ENCODE results near the gene HOXA10.

Gene HOXA10

DNA sequence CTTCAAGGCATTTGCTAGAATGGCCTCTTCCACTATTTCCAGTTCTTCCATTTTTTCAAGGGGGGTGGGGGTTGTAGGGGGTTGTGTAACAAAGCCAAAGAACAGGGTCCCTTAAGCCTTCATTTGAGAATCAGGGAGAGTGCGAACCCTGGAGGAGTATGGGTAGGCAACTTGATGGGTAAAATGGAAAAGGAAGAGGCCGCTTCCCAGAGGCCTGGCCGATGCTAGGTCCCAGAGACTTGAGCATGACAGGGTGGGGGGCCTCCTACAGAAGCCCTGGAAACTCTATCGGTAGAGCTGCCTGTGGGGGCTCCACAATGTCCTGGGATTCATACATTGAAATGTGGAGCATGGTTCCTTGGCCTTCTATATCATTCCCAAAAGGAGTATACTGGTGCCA, 34.9 kb upstream of the HOXA10 start:
- no peak overlapping the region for H3K27ac Mint-ChIP-seq
- no peaks in the 10 kb centered on the region for H3K9me3 Mint-ChIP-seq
- no peak overlapping the region for H3K4me3 Mint-ChIP-seq
- H3K4me1 Mint-ChIP-seq: peaks cover 28% of the 10 kb centered on the region
- DNase-seq (ENCODE audit: low spot score in 2 of 2): no peak
- no peaks in the 10 kb centered on the region for H3K36me3 Mint-ChIP-seq
- ATAC-seq: no peak

DNA sequence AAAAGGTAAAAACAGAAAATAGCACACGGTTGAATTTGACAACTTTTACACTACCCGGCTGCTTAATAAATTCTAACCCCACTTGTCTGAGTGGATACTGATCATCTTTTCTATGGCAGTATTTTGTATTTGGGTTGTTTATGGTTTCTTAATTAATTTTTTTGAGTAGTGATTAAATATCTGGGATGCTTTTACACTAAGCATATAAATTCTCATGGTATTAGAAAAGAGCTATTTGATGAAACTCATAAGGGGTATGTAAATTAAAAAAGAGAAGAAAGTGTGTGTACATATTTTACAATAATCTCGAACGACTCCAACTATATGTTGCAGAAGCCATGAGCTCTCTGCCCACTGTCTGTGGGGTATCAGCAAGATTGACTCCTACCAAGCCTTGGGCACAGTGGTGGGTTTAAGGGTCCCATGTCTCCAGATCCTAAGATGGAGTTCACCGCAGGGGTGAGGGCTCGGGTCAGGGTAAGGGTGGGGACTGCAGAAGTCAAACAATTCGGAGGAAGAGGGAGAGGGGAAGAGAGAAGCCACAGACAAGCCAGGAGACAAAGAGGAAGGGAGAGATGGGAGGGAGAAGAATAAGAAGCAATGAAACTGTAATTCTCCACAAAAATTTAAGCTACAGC, 33.3 kb upstream of the HOXA10 start:
- ATAC-seq (no peak), DNase-seq (ENCODE audit: low spot score in 2 of 2) (no peak)

GRCh38 chr7:27205325-27206280, 31.5 kb upstream of the HOXA10 start:
- Mint-ChIP-seq H3K27ac (no peak overlapping the region), H3K9me3 (no peaks in the 10 kb centered on the region), H3K4me1 (peaks cover 47% of the 10 kb centered on the region), H3K36me3 (no peaks in the 10 kb centered on the region), H3K4me3 (peak overlapping the region; percentile 56)
- DNase-seq (ENCODE audit: low spot score in 2 of 2) (no peak), ATAC-seq (no peak)

More for the DNA sequence above, 33.3 kb upstream of the HOXA10 start:
- Mint-ChIP-seq H3K4me3 (no peak overlapping the region), H3K36me3 (no peaks in the 10 kb centered on the region), H3K4me1 (peaks cover 31% of the 10 kb centered on the region), H3K27ac (no peak overlapping the region), H3K9me3 (no peaks in the 10 kb centered on the region)

DNA sequence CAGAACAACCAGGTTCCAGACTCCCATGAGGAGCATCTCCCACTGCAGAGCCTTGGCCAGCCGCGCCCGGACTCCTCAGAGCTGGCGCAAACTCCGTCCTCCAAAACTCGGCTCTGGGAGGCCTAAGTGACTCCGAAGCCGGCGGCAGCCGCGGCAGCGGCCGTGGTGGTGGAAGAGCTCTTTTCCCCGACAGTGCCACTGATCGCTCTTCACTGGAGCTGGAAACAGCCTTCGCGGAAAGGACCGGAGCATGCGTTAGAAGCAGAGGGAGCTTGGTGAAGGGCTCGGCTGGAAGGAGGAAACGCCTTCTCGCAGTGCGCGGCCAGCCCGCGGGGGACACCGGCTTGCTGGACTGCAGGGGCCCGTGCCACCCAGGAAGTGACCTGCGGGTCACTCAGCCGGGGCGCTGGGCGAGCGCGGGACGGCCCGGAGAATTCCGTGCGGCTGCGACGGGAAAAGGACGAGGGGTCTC, 30.8 kb upstream of the HOXA10 start:
- Mint-ChIP-seq H3K9me3 (no peaks in the 10 kb centered on the region), H3K4me1 (peaks cover 46% of the 10 kb centered on the region), H3K4me3 (peak overlapping the region; percentile 56), H3K36me3 (no peaks in the 10 kb centered on the region), H3K27ac (no peak overlapping the region)
- ATAC-seq (no peak), DNase-seq (ENCODE audit: low spot score in 2 of 2) (no peak)

GRCh38 chr7:27203964-27204594, 30.0 kb upstream of the HOXA10 start:
- no peak for DNase-seq (ENCODE audit: low spot score in 2 of 2)
- no peaks in the 10 kb centered on the region for H3K9me3 Mint-ChIP-seq
- no peaks in the 10 kb centered on the region for H3K36me3 Mint-ChIP-seq
- H3K27ac Mint-ChIP-seq: no peak overlapping the region
- no peak for ATAC-seq
- no peak overlapping the region for H3K4me3 Mint-ChIP-seq
- peaks cover 47% of the 10 kb centered on the region for H3K4me1 Mint-ChIP-seq

DNA sequence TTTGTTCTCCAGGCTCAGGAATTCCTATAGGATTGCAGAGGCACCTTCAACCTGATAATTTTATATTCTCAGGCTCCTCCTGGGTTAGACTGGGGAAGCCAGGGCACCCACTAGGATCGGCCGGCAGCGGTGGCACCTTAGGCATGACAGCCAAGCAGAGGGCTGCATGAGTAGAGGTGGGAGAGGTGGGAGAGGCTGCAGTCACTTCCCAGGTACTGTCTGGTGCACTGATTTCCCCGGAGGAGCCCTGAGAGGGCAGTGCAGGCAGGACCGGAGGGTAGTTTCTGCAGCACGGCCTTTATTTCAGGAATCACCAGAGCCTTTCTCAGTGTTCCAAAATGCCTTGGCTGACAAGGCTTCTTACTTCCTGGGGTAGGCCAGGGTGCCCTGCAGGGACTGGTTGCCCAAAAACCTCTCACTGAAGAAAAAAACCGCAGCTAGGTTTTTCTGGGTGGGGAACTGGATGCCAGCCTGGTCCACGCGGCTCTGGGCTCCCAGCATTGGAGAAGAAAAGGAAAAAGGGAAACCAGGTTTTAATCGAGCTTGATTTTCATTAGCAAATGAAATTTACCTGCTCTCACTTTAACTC, 29.3 kb upstream of the HOXA10 start:
- H3K9me3 Mint-ChIP-seq: no peaks in the 10 kb centered on the region
- ATAC-seq: no peak

DNA sequence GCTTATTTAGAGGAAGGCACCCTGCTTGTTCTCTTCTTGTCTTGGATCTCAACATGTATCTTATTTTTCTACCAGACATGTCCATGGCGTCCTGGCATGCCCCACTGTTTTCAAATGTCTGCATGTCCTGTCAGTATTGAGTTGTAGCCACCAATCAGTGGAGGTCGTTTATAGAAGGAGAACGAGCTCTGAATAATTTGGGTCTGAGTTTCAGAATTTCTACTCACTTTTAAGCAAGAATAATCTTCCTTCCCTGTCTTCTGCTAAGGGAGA, 28.7 kb upstream of the HOXA10 start:
- ATAC-seq (no peak), DNase-seq (ENCODE audit: low spot score in 2 of 2) (no peak)
- Mint-ChIP-seq H3K4me1 (peaks cover 59% of the 10 kb centered on the region), H3K27ac (no peak overlapping the region), H3K4me3 (peak overlapping the region; percentile 72), H3K9me3 (no peaks in the 10 kb centered on the region), H3K36me3 (no peaks in the 10 kb centered on the region)

More for the DNA sequence above, 29.3 kb upstream of the HOXA10 start:
- Mint-ChIP-seq H3K36me3 (no peaks in the 10 kb centered on the region), H3K4me3 (no peak overlapping the region), H3K4me1 (peaks cover 53% of the 10 kb centered on the region), H3K27ac (no peak overlapping the region)
- no peak for DNase-seq (ENCODE audit: low spot score in 2 of 2)

DNA sequence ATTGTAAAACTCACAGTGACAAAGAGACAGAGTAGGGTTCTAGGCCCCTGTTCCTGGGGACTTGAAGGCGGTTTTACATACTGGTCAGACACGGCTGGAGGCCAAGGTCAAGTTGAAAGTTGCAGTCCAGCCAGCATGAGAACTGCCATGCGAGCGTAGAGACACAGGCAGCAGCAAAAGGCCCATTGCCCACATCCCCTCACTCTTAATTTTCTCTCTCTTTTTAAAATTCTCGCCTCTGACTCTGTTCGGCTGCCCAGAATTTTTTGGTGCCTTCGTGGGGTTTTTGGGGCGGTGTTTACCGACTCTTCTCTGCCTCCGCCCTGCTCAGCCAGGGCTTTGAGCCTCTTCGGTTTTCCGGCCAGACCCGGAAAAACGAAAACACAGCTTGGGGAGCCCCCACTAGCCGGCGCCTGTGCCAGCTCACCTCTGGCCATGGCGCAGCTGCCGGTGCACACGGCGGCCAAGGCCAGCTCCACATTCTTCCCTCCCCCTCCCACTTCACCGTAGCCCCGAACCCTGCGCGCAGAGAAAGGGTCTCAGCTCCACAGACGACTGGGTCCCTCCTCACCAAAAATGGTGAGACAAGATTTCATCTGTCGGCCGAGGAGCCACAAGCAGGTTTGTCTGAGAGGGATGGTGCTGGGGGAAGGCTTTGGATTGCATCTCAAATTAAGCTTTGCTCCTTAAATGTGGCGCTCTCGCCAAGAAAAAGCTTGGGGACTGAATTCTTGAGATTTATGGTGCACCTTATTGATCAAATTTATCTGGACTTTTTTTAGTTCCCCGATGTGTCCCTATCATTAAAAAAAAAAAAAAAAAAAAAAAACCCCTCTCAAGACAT, 28.1 kb upstream of the HOXA10 start:
- ATAC-seq: no peak
- DNase-seq (ENCODE audit: low spot score in 2 of 2): no peak
- no peak overlapping the region for H3K27ac Mint-ChIP-seq
- H3K36me3 Mint-ChIP-seq: no peaks in the 10 kb centered on the region
- H3K4me3 Mint-ChIP-seq: peak overlapping the region; percentile 72
- H3K4me1 Mint-ChIP-seq: peaks cover 59% of the 10 kb centered on the region
- no peaks in the 10 kb centered on the region for H3K9me3 Mint-ChIP-seq

DNA sequence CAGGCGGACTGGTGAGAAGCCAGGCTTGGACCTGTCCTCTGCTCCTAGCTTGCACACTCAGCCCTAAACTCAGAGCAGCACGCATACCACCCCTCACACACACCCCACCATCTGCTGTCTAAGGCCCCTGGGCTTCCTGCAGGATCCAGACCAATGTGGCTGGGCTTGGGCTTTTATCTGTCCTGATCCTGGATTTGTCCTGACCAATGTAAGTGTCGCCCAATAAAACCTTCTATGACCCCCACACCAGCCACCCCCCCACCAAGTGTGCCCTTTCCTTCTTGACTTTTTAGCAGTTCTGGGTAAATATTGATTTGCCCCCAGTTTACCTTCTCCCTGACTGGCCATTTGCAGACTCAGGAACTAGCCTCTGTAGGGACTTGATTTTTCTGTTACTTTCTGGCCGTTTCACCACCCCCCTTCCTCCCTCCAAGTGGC, 27.5 kb upstream of the HOXA10 start:
- H3K27ac Mint-ChIP-seq: no peak overlapping the region
- DNase-seq (ENCODE audit: low spot score in 2 of 2) (no peak), ATAC-seq (no peak)
- H3K4me1 Mint-ChIP-seq: peaks cover 59% of the 10 kb centered on the region
- no peaks in the 10 kb centered on the region for H3K9me3 Mint-ChIP-seq
- peak overlapping the region; percentile 72 for H3K4me3 Mint-ChIP-seq
- H3K36me3 Mint-ChIP-seq: no peaks in the 10 kb centered on the region

GRCh38 chr7:27200761-27201579, 26.9 kb upstream of the HOXA10 start:
- no peaks in the 10 kb centered on the region for H3K36me3 Mint-ChIP-seq
- no peaks in the 10 kb centered on the region for H3K9me3 Mint-ChIP-seq
- no peak overlapping the region for H3K27ac Mint-ChIP-seq
- H3K4me3 Mint-ChIP-seq: peak overlapping the region; percentile 72
- DNase-seq (ENCODE audit: low spot score in 2 of 2) (no peak), ATAC-seq (peak; percentile 27)
- peaks cover 55% of the 10 kb centered on the region for H3K4me1 Mint-ChIP-seq

DNA sequence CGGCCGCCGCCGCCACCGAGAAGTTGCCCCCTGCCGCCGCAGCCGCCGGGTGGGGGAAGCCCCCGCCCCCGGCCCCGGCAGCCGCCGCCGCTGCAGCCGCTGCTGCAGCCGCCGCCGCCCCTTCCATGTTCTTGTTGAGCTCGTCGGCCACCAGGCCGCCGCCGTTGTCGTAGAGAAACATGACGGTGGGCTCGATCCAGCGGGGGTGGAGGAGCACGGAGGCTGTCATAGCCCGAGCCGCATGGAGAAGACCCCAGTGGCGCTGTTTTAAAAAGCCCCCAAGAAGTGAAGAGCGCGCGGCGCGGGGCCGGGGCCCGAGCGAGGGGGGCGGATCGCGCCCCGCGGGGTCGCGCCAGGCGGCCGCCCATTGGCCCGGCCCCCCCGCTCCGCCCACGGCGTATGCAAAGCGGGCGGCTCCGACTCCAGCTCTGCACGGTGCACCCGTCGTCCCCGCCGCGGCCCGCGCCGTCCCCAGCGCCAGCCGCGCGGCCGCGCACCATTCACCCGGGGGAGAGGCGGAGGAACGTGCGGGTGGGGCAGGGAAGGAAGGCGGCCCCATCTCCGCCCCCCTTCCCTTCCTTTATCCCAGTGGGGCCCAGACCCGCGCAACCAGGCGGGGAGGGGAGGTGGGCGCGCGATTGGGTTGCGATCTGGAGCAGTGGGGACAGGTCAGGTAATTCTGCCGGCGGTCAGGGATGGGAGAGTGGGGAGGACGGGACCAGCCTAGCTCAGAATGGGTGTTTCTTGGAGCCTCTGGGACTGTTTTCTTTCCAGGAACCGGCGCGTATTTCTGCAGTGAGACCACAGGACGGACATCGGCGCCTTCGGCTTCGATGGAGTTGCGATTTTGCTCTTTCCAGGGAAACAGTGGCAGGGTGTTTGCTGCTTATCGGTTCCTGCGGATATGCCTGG, 26.0 kb upstream of the HOXA10 start, which contains the start of gene HOXA13:
HOXA13 (minus strand) TSS at position 243 of the 912 bp plus-strand sequence; CDS start at position 229, 14 bp downstream.
- no peak for DNase-seq (ENCODE audit: low spot score in 2 of 2)
- Mint-ChIP-seq H3K4me1 (peaks cover 47% of the 10 kb centered on the region), H3K27ac (no peak within 1 kb of the TSS), H3K9me3 (no peaks in the 10 kb centered on the region), H3K4me3 (peak within 1 kb of the TSS; percentile 72), H3K36me3 (no peaks in the 10 kb centered on the region)
- peak; percentile 76 for ATAC-seq

DNA sequence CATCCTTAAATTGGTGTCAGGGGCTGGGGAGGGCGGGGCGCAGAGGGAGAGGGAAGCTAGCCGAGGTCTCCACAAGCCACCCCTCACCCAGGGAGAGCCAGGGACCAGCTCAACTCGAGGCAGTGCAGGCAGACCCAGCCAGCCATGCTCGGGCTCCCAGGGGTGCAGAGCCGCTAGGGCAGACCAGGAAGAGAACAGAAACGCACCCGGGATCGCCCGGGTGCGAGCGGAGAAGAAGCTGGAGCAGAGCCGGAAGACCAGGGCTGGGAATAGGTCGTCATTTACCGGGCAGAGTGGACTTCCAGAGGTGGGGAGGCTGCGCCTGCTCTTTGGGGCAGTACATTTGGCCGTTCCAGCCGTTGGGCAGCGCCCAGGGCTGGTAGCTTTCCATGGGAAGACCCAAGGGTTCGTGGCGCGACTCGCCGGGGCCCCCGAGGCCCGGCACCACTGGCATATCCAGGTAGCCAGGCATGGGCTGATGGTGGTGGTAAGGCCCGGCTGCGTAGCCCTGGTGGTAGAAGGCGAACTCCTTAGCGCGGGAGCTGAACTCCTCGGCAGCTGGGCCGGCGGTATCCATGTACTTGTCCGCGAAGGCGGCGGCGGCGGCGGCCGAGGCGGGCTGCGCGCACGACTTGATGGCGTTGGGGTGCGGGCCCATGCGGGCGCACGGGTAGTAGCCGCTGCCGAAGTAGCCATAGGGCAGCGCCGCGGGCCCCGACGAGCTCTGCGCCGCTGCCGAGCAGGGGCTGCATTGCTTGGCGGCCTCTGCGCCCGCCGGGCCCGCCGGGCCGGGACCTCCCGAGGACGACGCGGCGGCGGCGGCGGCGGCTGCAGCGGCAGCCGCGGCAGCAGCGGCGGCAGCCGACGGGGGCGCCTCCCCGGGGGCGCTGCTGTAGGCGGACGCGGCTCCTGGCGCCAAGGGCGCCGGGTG, 25.0 kb upstream of the HOXA10 start:
- ATAC-seq (peak; percentile 41), DNase-seq (ENCODE audit: low spot score in 2 of 2) (no peak)
- H3K9me3 Mint-ChIP-seq: no peaks in the 10 kb centered on the region
- H3K4me1 Mint-ChIP-seq: peaks cover 39% of the 10 kb centered on the region
- H3K36me3 Mint-ChIP-seq: no peaks in the 10 kb centered on the region
- peak overlapping the region; percentile 72 for H3K4me3 Mint-ChIP-seq
- H3K27ac Mint-ChIP-seq: no peak overlapping the region

Data from stimulated activated effector memory CD8-positive, alpha-beta T cell treated with anti-CD3 and anti-CD28 coated beads, Interleukin-12 subunit alpha, Interleukin-12 subunit beta, amount 100 ng/mL, for 72 hours (primary cell).